Fibroblast of the aortic adventitia (primary cell): ENCODE results near the gene PADI1. TPM values are rescaled to one million over a fixed set of nuclear protein-coding genes. Genes with fewer than 3 reads are reported as not detected.

Source experiments
- DNase-seq: peaks from one replicate; pipeline ENCODE4 v3.0.0-alpha.2; 2010; ENCODE audit warnings: low read depth
- H3K4me3 ChIP-seq: 2 replicates; pipeline ENCODE4 v1.5.1; 2011; ENCODE audit warnings: low read depth, mild to moderate bottlenecking, control low read depth, low read length, moderate library complexity
- total RNA-seq: library from RNA; depleted of rRNA; stranded (reverse); fragments of >200 nt; gene quantifications from 2 replicates; pipeline ENCODE4 v1.2.3, GENCODE V29; 2012; ENCODE audit warnings: low replicate concordance
- TF ChIP-seq, protein P1 (sequence below): IDR thresholded peaks from 2 replicates; pipeline ENCODE4 v1.5.1; 2011; ENCODE audit warnings: mild to moderate bottlenecking, low read length, control low read depth, inconsistent platforms; ENCODE audit not compliant: insufficient read depth

PADI1 gene
- total RNA-seq, 1 donor: 0.09 TPM

DNA sequence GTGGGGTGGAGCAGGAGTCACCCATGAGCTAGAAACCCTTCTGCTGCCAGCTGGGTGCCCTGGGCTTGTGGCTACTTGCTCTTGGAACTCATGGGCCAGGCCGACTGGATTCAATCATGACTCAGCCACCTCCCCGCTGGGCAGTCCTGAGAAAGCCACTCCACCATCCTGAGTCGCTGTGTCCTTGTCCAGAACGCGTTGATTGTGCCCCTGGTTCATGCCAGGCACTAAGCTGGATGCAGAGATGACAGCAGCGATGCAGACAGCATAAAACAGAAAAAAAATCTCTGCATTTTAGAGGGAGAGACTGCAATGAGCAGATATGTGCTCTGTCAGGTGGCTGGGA, 10.6 kb downstream of the PADI1 start:
- no peak for DNase-seq
- TF ChIP-seq, protein P1, sequence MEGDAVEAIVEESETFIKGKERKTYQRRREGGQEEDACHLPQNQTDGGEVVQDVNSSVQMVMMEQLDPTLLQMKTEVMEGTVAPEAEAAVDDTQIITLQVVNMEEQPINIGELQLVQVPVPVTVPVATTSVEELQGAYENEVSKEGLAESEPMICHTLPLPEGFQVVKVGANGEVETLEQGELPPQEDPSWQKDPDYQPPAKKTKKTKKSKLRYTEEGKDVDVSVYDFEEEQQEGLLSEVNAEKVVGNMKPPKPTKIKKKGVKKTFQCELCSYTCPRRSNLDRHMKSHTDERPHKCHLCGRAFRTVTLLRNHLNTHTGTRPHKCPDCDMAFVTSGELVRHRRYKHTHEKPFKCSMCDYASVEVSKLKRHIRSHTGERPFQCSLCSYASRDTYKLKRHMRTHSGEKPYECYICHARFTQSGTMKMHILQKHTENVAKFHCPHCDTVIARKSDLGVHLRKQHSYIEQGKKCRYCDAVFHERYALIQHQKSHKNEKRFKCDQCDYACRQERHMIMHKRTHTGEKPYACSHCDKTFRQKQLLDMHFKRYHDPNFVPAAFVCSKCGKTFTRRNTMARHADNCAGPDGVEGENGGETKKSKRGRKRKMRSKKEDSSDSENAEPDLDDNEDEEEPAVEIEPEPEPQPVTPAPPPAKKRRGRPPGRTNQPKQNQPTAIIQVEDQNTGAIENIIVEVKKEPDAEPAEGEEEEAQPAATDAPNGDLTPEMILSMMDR: no peak
- no peak overlapping the region for H3K4me3 ChIP-seq

DNA sequence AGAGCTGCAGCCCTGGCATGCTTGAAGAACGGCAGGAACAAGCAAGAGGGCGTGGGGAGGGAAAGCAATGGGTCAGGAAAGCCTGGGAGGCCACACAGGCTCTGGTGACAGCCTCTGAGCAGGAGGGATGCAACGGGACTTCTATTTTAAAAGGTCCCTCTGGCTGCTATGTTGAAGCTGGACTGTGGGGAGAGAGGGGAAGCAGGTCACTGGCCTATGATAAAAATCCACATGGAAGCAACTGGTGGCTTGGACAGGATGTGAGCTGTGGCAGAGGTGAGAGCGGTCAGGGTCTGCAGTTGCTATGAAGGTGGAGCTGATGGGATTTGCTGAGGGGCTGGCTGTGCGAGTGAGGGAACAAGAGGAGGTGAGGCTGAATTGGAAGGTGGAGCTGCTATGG, 11.2 kb downstream of the PADI1 start:
- DNase-seq: no peak
- TF ChIP-seq, protein P1: no peak
- no peak overlapping the region for H3K4me3 ChIP-seq

DNA sequence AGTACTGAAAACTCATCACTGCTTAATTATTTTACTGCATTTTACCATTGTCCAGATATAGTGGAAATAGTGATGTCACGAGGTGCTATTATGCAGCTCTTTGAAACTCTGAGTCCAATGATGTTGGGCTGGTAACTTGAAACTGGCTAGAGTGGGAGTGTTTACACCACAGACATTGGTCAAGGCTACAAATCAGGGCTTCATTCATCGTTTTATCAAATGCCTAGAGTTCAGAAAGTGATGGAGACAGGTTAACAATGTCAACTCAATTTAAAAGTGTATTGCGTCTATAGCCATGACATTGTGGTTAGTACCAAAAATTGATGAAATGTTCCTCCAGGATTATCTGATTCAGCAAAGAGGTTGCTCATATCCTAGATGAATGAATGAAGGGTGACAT, 12.7 kb downstream of the PADI1 start:
- TF ChIP-seq, protein P1: no peak
- H3K4me3 ChIP-seq: no peak overlapping the region
- no peak for DNase-seq

DNA sequence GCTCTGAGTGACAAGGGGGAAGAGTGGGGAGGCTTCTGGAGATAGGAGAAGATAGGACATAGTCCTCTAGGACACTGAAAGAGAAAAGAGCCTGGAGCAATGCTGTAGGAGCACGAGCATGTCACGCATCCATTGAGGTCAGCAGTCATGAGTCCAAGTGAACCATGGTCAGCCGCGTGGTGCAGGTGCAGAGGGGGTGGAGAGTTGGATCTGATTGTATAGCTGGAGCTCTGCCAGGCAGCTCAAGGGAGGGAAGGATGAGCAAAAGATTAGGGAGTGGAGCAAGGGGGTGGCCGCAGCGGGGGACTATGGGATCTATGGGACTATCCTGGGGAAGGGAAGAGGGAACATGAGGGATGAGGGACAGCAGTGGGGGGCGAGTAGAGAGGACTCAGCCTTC, 14.0 kb downstream of the PADI1 start:
- no peak for DNase-seq
- H3K4me3 ChIP-seq: no peak overlapping the region
- TF ChIP-seq, protein P1: no peak

DNA sequence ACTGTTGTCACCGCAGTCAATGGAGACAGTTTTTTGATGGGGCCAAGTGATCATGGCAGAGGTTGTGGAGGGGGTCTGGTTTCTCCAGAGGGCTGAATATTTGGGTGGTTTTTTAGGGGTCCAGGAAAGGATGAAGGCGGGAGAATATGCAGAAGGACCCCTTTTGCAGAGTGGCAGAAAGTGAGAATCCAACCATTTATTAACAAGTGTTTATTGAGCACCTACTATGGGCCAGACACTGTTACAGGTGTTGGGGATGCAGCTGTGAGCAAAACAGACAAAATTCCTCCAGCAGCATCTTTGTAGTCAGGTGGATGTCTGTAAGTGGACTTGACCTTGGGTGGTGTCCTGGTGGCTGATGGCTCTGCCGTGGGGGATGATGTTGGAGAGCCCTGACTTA, 15.4 kb downstream of the PADI1 start:
- TF ChIP-seq, protein P1: no peak
- H3K4me3 ChIP-seq: no peak overlapping the region
- no peak for DNase-seq

DNA sequence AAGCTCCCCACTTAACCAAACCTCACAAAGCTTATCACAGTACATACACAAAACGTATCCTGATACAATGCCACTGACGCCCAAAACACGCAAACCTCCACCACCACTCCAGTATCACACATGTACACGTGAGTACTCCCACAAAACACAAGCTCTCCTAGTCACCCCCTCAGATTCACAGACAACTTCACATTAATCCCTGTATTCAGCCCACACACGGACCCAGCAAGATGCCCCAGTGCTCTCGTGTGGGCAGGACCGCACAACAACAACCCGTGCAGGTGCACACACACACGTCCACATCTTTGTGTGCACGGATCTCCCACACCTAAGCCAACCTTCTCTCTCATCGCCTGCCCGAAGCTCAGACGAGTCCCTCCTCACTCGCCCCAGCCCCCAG, 17.6 kb downstream of the PADI1 start:
- no peak overlapping the region for H3K4me3 ChIP-seq
- TF ChIP-seq, protein P1: no peak
- DNase-seq: no peak

DNA sequence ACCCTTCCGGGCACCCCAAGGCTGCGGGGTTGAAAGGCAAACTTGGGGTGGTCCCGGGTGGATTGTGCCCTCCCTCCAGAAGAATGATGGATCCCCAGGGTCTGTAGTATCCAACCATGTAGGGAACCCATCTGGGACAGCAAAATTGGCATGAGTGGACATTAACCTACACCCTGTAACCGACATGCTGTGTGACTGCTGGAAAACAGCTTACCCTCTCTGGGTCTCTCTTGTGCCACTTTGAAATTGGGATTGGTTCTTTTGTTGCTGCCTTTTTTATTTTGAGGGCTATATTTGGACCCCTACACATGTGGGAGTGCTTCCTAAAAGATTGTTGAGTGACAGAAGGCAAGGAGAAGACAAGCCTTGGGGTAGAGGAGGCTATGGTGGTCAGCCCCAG, 19.5 kb downstream of the PADI1 start:
- H3K4me3 ChIP-seq: no peak overlapping the region
- TF ChIP-seq, protein P1: no peak
- DNase-seq: no peak
